Measurements from ENCODE around the gene QSOX1. TPM values are rescaled to one million over a fixed set of nuclear protein-coding genes. Genes with fewer than 3 reads are reported as not detected.

QSOX1 gene
- total and polyA plus RNA-seq, 9 of the 15 experiments (the other 6 are each of a cell fraction or from before 2014, with no cell fraction given), result 4.0 to 53.1 (median 15.0) TPM

DNA sequence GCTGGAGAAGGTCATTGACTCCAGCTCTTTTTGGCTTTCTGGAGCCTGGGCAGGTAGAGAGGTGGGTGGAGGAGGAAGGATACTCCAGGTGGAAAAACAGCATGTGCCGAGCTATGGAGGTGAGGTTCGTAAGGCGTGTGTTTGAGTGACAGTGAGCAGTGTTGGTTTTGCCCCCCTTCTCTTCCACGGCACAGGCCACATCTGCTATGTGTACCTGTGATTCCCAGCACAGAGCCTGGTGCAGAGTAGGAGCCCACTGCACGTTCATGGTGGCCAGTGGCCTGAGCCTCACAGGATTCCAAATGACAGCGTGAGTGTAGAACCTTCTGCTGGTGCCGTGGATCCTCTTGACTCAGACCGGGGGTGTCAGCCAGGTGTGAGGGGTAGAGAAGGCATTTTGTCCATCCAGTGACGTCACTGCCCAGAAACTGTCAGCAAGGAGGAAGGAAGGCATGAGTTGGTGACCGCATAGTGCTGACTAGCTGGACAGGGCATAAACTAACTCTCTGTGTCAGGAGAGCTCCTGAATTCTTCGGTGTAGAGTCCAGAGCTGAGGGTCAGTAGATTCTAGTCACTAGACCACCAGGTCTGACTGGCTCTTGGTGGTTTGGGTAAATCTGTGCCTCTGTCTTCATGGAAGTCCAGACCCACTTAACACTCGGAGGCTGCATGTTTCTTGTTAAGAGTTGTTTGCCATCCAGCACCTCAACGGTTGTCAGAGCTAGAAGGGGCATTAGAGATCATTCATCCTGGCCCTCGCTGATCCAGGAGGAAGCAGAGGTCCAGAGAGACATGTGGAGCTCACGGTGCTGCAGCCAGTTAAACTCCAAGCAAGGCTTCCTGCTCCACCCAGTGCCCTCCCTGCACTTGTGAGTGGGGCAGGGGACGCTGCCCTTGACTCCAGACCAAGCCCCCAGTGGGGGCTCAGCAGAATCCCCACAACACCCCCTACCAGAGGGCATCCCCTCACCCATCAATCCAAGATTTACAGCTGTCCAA lies 3.8 kb downstream of the QSOX1 start:
- intact Hi-C loops (cut with micrococcal nuclease) (loop anchor here (5.0 kb wide), 2 partner anchors 201 to 281 kb away; partner anchors contain the start of gene TOR1AIP2), in situ Hi-C loops (cut with MboI) (no loop called here)
- no TSS peak for BruUV-seq (replicated peaks)
- no peaks in the 10 kb centered on the region for H3K27me3 ChIP-seq (ENCODE audit: control insufficient read depth in 2 of 2, insufficient read depth in 2 of 2, low read length in 2 of 2)
- no peak overlapping the region for H3K27ac ChIP-seq (ENCODE audit: extremely low read depth, low read depth, low read length)
- WGBS (ENCODE audit: insufficient coverage, low coverage, missing lambda C conversion rate), result 64% methylated on average over 16 of the region's 16 CpGs
- H3K4me1 ChIP-seq (replicated peaks in 1 of 2; ENCODE audit: control insufficient read depth in 2 of 2, insufficient read depth in 2 of 2, low read length in 2 of 2), result peaks cover 28 to 31% of the 10 kb centered on the region in 2 experiments
- DNase-seq (ENCODE audit: extremely low read depth in 1 of 4, low spot score in 3 of 4) (no peak), ATAC-seq (no peak), FAIRE-seq (no peak)
- TF ChIP-seq, protein P1, sequence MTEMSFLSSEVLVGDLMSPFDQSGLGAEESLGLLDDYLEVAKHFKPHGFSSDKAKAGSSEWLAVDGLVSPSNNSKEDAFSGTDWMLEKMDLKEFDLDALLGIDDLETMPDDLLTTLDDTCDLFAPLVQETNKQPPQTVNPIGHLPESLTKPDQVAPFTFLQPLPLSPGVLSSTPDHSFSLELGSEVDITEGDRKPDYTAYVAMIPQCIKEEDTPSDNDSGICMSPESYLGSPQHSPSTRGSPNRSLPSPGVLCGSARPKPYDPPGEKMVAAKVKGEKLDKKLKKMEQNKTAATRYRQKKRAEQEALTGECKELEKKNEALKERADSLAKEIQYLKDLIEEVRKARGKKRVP (CRISPR knock-in tag; IDR thresholded peaks at IDR 0.05), result no peak
- TF ChIP-seq ZNF324 (CRISPR knock-in tag; IDR thresholded peaks at IDR 0.05), result no peak
- no peak for TF ChIP-seq NRF1 (conservative IDR thresholded peaks at IDR 0.05 in 1 of 2, IDR thresholded peaks at IDR 0.05 in 1 of 2)
- TF ChIP-seq POLR3G (IDR thresholded peaks at IDR 0.05; ENCODE audit: extremely low read depth, insufficient read length, insufficient replicate concordance), result no peak
- TF ChIP-seq MCM3 (IDR thresholded peaks at IDR 0.05), result no peak
- TF ChIP-seq ILK (tag; IDR thresholded peaks at IDR 0.05; ENCODE audit: borderline replicate concordance, low read depth), result no peak
- TF ChIP-seq HOXB6 (CRISPR knock-in tag; IDR thresholded peaks at IDR 0.05; ENCODE audit: borderline replicate concordance), result no peak
- TF ChIP-seq, protein P2, sequence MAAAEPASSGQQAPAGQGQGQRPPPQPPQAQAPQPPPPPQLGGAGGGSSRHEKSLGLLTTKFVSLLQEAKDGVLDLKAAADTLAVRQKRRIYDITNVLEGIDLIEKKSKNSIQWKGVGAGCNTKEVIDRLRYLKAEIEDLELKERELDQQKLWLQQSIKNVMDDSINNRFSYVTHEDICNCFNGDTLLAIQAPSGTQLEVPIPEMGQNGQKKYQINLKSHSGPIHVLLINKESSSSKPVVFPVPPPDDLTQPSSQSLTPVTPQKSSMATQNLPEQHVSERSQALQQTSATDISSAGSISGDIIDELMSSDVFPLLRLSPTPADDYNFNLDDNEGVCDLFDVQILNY (CRISPR knock-in tag; IDR thresholded peaks at IDR 0.05), result no peak
- TF ChIP-seq EHMT2 (IDR thresholded peaks at IDR 0.05), result no peak
- TF ChIP-seq, protein P3, sequence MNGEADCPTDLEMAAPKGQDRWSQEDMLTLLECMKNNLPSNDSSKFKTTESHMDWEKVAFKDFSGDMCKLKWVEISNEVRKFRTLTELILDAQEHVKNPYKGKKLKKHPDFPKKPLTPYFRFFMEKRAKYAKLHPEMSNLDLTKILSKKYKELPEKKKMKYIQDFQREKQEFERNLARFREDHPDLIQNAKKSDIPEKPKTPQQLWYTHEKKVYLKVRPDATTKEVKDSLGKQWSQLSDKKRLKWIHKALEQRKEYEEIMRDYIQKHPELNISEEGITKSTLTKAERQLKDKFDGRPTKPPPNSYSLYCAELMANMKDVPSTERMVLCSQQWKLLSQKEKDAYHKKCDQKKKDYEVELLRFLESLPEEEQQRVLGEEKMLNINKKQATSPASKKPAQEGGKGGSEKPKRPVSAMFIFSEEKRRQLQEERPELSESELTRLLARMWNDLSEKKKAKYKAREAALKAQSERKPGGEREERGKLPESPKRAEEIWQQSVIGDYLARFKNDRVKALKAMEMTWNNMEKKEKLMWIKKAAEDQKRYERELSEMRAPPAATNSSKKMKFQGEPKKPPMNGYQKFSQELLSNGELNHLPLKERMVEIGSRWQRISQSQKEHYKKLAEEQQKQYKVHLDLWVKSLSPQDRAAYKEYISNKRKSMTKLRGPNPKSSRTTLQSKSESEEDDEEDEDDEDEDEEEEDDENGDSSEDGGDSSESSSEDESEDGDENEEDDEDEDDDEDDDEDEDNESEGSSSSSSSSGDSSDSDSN (IDR thresholded peaks at IDR 0.05; ENCODE audit: borderline replicate concordance in 1 of 2, low read depth in 2 of 2, low read length in 2 of 2), result no peak
- no peak for TF ChIP-seq NFRKB (IDR thresholded peaks at IDR 0.05; ENCODE audit: low read depth)
- no peaks in the 10 kb centered on the region for H3K9me1 ChIP-seq (ENCODE audit: control insufficient read depth, insufficient read depth, low read length)
- 0 out of 4 replicates have a peak overlapping the region, but pooled peaks of 1 of the 2 experiments have one; percentile 46 for H3K9ac ChIP-seq (ENCODE audit: insufficient read depth in 1 of 2, low read depth in 2 of 2, low read length in 2 of 2)
- ChIA-PET POLR2A (interaction anchor here (0.5 to 4.5 kb wide), 8 partner anchors 11 to 1134 kb away, joined by 3 to 41 read pairs (median 4); no protein-coding TSS in a partner anchor), CTCF (ENCODE audit: low intra/inter-chr PET ratio) (interaction anchor here (0.9 kb wide), 1 partner anchor 281 kb away, joined by 3 read pairs; the partner anchor contains the start of gene TOR1AIP2)
- H4K20me1 ChIP-seq (replicated peaks; ENCODE audit: control insufficient read depth, insufficient read depth, low read length), result peaks cover 14% of the 10 kb centered on the region; the same call in 1 of the 2 replicates
- H3K4me3 ChIP-seq, result no peak overlapping the region
- H3K9me3 ChIP-seq (replicated peaks; ENCODE audit: control insufficient read depth, insufficient read depth, low read depth, low read length), result no peaks in the 10 kb centered on the region
- H3K4me2 ChIP-seq (ENCODE audit: insufficient read depth, low read length), result no peak overlapping the region
- H3K79me2 ChIP-seq (ENCODE audit: control insufficient read depth, insufficient read depth, low read length), result peaks cover 10% of the 10 kb centered on the region
- no peak overlapping the region for H2AFZ ChIP-seq (ENCODE audit: low read depth, low read length)
- H3K36me3 ChIP-seq (ENCODE audit: control insufficient read depth, insufficient read depth, low read length), result no peaks in the 10 kb centered on the region

Data from K562 (cell line).